Cardiac fibroblast (primary cell): Measurements from ENCODE around the gene REL.

Experiments
- DNase-seq, 2 donors: peaks; one replicate each; pipeline versions ENCODE4 v3.0.0 to v3.0.0-alpha.2; 2010; ENCODE audit warnings: low read depth in 2 of 2
- H3K4me3 ChIP-seq, 2 donors: replicated peaks in 1 of 2; 1 replicate in 1 of 2; 2 replicates in 1 of 2; pipeline ENCODE4 v1.5.1; 2011; ENCODE audit warnings: low read depth in 2 of 2, low read length in 2 of 2, mild to moderate bottlenecking in 2 of 2, moderate library complexity in 1 of 2
- TF ChIP-seq, protein P1 (sequence below): IDR thresholded peaks from one replicate; pipeline ENCODE4 v1.5.1; 2011; ENCODE audit warnings: low read depth, mild to moderate bottlenecking, low read length, inconsistent platforms

Gene REL

DNA sequence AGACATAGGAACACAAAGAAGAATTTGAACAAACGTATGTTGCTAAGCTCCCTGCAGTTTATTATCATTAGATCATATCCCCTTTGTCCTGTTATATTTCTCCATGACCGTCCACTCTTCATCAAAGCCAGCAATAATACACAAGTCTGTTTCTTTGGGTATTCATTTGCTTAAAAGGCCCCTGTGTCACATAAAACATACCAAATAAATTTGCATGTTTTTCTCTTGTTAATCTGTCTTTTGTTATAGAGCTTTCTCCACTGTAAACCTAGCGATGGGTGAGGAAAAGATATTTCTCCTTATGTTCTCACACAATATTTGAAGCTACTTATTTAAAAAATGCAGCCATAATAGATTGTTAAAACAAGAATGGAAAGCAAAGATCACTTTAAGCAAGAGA is 42.9 kb upstream of the REL start:
- no peak for DNase-seq
- H3K4me3 ChIP-seq: no peak overlapping the region
- TF ChIP-seq, protein P1, sequence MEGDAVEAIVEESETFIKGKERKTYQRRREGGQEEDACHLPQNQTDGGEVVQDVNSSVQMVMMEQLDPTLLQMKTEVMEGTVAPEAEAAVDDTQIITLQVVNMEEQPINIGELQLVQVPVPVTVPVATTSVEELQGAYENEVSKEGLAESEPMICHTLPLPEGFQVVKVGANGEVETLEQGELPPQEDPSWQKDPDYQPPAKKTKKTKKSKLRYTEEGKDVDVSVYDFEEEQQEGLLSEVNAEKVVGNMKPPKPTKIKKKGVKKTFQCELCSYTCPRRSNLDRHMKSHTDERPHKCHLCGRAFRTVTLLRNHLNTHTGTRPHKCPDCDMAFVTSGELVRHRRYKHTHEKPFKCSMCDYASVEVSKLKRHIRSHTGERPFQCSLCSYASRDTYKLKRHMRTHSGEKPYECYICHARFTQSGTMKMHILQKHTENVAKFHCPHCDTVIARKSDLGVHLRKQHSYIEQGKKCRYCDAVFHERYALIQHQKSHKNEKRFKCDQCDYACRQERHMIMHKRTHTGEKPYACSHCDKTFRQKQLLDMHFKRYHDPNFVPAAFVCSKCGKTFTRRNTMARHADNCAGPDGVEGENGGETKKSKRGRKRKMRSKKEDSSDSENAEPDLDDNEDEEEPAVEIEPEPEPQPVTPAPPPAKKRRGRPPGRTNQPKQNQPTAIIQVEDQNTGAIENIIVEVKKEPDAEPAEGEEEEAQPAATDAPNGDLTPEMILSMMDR: no peak

DNA sequence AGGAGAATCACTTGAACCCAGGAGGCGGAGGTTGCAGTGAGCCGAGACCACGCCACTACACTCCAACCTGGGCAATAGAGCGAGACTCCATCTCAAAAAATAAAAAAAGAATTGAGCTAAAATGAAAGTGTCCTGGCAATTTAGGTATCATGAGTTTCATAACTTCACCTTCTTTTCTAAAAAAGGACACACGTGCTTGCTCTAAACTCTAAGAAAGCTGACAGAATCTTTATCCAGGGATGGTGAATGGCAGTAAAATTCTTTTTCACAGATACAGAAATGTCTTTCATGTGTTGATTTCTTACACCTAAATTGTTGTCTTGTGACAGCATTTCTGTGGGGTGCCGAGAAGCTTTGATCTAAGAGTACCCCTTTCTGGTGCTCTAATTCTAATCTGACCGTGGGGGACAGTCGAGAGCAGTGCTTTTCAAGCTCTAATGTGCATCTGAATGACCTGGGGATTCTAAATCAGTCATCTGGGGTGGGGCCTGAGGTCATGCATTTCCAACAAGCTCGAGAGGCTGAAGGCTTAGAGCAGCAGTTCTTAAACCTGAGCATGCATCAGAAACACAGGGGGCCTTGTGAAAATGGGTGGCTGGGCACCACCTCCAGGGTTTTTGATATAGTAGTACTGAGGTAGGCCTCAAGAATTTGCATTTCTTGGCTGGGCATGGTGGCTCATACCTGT is 42.1 kb upstream of the REL start:
- TF ChIP-seq, protein P1: no peak
- no peak for DNase-seq
- H3K4me3 ChIP-seq: no peak overlapping the region

DNA sequence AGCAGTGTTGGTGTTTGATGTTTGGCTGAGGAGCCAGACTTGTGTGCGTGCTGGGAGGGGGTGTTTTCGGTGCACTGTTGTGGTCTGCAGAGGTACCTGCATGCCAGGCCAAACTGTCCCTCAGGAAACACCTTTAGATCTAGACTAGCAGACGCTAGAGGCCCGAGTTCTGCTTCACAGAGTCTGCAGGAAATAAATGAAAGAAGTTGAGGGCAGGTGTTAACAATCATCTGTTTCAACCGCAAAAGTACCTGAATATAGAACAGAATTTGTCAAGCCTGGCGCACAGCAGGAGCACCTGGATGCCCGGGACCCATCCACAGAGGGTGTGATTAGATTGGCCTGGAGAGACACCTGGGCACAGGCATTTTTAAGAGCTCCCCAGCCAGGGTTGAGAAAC is 40.5 kb upstream of the REL start:
- H3K4me3 ChIP-seq: no peak overlapping the region
- DNase-seq: no peak
- TF ChIP-seq, protein P1: no peak

DNA sequence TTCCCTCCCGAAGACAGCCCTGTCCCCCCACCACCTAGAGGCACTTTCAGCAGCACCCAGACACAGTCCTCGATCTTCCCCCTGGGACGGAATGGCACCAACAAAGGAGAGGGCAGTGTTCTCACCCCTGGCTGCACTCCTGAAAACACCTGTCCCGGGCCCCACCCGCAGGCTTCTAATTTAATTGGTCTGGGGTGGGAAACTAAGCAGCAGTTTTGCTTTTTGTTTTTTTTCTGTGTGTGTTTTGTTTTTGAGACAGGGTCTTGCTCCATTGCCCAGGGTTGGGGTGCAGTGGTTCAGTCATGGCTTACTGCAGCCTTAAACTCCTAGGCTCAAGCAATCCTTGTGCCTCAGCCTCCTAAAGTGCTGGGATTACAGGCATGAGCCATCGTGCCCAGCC is 38.4 kb upstream of the REL start:
- no peak overlapping the region for H3K4me3 ChIP-seq
- TF ChIP-seq, protein P1: no peak
- no peak for DNase-seq

DNA sequence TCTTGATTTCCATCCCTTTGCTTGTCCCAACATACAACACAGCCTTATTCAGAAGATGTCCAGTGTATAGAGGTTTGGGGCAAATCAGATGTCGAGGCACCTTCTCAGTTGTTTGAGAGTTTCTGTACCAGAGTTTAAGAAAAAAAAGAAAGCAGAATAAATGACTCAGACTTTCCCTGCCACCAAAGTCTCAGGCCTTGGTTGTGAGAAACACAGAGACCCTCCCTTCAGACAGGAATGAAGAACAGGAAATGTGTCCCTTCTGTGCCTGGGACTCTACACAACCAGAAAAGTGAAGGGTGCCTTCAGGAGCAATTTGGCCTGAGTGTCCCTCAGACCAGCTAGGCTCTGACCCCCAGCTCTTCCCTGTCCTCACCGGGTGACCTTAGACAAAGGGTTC is 37.3 kb upstream of the REL start:
- TF ChIP-seq, protein P1: no peak
- no peak overlapping the region for H3K4me3 ChIP-seq
- DNase-seq: no peak

DNA sequence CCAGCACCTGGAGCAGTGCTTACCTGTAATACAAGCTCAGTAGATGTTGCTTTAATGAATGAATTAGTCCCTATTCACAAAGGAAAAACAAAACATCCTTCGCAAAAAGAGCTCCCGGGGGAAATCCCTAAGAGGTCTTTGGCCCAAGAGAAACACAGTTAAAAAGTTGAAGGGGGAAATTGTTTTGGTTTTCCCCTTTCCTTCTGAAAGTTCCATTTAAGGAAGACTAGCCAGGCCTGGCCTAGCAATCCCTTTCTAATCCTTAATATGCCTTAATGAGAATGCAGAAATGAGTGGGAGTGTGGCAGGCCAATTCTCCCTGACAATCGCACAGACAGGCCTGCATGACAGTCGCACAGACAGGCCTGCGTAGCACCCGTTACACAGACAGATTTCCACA is 33.5 kb upstream of the REL start:
- no peak overlapping the region for H3K4me3 ChIP-seq
- TF ChIP-seq, protein P1: no peak
- DNase-seq: no peak

DNA sequence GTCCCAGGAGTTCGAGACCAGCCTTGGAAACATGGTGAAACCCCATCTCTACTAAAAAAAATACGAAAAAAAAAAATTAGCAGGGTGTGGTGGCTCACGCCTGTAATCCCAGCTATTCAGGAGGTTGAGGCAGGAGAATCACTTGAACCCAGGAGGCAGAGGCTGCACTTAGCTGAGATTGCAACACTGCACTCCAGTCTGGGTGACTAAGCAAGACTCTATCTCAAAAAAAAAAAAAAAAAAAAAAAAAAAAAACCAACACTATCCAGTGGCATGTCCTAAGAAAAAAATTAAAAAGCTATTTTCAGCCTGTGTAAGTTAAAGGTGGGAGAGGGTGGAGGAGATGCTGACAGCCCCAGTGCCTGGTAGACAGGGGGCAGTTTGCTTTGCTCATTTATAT is 32.2 kb upstream of the REL start:
- peak; percentile 33 to 60 for DNase-seq
- TF ChIP-seq, protein P1: no peak

More for the DNA sequence above, 32.2 kb upstream of the REL start:
- H3K4me3 ChIP-seq: no peak overlapping the region
